LNCAP (cell line): ENCODE results near the gene AGPS.

Source experiments
- TF ChIP-seq, protein P1 (sequence below): fragments of 450-650 bp; IDR thresholded peaks from 2 replicates; pipeline ENCODE4 v1.5.1; 2017; ENCODE audit warnings: mild to moderate bottlenecking

The AGPS gene

DNA sequence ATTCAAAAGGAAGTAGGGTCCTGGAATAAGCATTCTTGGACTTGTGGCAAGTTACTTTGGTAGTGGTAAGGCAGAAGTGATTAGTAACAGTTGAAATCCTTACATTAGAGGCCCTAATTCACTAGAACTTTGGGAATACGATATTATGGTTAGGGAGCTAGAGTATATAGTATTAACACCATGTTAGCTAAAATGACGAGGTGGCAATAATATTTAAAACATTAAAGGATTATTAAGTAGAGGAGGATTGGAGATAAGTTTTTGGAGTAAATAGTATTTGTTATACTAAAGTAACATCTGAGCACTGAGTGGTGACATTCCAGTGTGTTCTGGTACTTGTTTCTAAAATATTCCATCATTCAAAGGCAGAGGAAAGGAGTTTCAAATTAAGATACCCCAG is 91.0 kb downstream of the AGPS start:
- TF ChIP-seq, protein P1, sequence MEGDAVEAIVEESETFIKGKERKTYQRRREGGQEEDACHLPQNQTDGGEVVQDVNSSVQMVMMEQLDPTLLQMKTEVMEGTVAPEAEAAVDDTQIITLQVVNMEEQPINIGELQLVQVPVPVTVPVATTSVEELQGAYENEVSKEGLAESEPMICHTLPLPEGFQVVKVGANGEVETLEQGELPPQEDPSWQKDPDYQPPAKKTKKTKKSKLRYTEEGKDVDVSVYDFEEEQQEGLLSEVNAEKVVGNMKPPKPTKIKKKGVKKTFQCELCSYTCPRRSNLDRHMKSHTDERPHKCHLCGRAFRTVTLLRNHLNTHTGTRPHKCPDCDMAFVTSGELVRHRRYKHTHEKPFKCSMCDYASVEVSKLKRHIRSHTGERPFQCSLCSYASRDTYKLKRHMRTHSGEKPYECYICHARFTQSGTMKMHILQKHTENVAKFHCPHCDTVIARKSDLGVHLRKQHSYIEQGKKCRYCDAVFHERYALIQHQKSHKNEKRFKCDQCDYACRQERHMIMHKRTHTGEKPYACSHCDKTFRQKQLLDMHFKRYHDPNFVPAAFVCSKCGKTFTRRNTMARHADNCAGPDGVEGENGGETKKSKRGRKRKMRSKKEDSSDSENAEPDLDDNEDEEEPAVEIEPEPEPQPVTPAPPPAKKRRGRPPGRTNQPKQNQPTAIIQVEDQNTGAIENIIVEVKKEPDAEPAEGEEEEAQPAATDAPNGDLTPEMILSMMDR, result no peak

DNA sequence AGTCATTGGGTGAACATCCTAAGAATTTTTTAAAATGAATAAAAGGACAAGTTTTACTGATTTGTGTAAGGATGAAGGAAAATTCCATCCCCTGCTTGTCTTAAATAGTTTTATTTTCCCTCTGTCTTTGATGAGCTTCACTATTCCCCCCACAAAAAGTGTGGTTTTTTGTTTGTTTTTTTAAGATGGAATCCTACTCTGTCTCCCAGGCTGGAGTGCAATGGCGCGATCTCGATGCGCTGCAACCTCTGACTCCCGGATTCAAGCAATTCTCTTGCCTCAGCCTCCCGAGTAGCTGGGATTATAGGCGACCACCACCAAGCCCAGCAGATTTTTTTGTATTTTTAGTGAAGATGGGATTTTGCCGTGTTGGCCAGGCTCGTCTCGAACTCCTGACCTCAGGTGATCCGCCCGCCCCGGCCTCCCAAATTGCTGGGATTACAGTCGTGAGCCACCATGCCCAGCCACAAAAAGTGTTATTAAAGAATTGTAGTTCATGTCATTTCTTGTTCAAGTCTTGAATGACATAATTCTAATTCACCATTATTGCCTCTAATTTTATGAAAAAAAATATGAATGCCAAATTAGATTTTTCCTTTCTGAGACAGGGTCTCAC is 91.7 kb downstream of the AGPS start:
- TF ChIP-seq, protein P1, result no peak

DNA sequence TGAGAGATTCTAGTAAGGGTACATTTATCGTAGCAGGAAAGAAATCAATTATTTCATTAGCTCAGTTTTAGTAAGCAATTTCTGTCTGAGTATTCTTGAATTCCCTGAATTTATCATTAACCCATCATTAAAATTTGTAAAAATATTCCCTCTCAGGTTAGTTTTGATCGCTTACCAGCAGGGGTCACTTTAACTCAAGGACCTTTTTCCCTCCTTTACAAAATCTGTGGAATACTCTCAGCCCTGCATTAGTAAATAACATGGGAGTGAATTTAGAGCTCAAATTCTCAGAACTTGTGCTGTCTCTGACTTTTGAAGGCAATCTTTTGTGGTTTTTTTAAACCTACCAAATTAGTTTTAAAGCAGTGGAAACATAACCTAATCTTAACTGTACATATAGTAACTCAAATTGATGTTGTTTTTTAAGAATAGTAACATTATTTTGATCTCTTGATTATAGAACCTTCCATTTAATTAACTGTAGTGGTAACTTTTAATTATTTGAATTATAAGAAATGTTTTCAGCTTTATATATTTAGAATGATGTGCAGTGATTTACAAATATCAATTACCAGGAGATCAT is 97.2 kb downstream of the AGPS start:
- TF ChIP-seq, protein P1, result peak; percentile 57

DNA sequence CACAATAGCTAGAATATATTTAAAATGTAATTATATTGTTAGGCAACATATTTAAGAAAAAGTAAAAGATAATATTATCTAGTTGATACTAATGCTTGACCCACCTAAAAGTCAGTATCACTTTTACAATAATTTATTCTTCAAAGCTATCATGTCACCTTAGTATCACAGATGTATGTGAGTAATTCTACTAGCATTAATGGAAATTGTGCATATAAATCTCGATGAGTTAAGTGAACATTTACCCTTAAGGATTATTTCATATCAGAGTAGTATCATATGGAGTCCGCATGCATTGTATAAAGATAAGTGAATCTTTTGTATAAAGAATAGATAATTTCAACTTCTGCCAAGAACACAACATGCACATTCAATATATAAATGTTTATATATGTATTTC is 103.4 kb downstream of the AGPS start:
- TF ChIP-seq, protein P1, result no peak

DNA sequence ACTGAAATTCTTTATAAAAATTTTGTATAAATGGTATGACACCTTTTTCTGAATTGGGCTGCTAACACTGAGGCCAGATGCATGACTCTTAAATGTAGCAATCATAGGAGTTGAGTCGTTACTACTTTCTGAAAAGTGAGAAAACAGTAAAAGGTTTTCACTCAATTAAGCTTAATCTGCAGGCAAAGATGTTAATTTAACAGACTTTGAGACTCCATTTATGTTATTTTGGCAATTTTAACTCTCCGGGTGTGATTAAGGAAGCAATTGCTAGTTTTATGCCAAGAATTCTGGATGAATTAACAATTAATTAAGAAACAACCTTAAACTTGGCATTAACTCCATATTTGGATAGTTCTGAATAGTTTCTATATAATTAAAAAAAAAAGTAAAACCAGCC is 104.3 kb downstream of the AGPS start:
- TF ChIP-seq, protein P1, result no peak

DNA sequence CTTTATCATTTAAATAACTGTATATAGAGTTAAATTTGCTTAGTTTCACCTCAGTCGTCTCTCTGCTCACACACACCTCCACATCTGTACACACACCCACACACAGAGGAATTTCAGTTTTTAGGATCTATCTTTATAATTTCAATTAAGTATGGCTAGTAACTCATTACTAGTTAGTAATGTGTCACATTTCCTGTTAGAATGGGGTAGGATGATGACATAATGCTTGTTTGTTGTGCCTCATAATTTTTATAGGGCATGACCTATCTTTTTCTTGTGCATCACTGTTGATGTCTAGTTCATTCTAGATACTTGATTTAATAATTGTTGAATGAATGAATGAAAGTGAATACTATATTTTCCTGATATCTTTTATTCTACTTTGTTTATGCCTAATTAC is 108.6 kb downstream of the AGPS start:
- TF ChIP-seq, protein P1, result no peak

DNA sequence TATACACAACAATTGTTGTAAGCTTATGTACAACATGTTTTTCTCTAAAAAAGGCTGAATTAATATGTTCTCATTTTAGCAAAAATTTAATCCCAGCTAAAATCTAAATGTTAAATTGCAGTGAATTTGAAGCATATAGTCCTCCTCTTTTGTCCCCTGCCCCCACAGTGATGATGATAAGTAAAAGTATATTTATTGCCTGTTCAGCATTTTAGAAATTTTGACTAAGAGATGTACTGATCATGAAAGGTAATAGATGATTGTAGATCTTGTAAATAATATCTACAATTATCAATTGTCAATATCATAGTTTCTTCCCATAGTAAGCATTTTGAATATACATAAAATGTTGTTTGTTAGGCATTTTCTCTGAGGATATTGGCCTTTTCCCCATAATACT is 113.9 kb downstream of the AGPS start:
- TF ChIP-seq, protein P1, result no peak

DNA sequence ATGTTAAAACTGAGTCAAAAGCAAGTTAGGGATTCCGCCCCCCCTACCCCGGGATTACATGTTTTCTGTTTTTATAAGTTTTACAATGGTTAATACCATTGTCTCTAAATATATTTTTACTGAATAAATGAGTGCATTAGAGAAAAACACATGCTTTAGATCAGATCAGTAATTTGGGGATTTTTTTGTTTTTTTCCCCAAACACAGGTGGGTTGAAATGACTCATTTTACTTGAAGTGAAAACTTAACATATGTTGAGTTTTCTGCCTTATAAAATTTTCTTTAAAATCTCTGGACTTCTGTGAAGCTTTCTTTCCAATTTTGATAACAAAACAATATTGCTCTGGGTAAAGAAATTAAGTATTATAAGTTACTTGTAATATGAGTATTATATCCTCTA is 114.4 kb downstream of the AGPS start:
- TF ChIP-seq, protein P1, result no peak
